ENCODE data around the gene EIF4G3. TPM values are rescaled to one million over a fixed set of nuclear protein-coding genes. Genes with fewer than 3 reads are reported as not detected.

Gene EIF4G3
- total and polyA plus RNA-seq, 4 donors = 16.5 to 59.8 (median 33.4) TPM

DNA sequence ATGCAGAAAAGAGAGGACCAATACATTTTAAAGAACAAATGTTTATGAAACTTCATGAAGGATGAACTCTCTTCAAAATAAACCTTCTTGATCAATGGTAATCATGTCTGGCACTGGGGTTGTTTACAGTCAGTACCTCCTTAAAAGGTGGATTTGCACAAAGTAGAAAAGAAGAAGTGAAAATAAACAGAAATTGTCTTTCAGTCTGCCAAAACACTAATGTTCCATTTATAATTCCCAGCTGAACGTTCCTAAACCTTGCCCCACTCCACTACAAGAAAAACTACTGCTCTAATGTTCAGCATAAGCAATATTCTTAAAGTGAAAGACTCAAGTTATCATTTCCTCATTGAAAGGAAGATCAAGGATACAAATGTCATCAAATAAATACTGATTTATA, 86.2 kb downstream of the EIF4G3 start:
- Histone ChIP-seq H3K9ac (ENCODE audit: insufficient read depth in 1 of 2, low read length in 2 of 2) (no peak overlapping the region), H3K27ac (ENCODE audit: low read depth in 1 of 2, low read length in 1 of 2) (no peak overlapping the region), H3K36me3 (ENCODE audit: control insufficient read depth in 4 of 4, insufficient read depth in 4 of 4, low read length in 4 of 4) (peaks cover 3 to 6% (median 4%) of the 10 kb centered on the region in 4 donors), H3K27me3 (ENCODE audit: control insufficient read depth in 3 of 3, insufficient read depth in 3 of 3, low read length in 2 of 3) (no peaks in the 10 kb centered on the region), H3K4me1 (ENCODE audit: control insufficient read depth in 5 of 5, insufficient read depth in 5 of 5, low read length in 5 of 5) (peaks cover 0 to 4% (median 0%) of the 10 kb centered on the region in 5 donors), H3K4me3 (no peak overlapping the region), H3K9me3 (ENCODE audit: control insufficient read depth in 4 of 4, insufficient read depth in 3 of 4, low read length in 3 of 4) (no peaks in the 10 kb centered on the region)
- TF ChIP-seq, protein P1, sequence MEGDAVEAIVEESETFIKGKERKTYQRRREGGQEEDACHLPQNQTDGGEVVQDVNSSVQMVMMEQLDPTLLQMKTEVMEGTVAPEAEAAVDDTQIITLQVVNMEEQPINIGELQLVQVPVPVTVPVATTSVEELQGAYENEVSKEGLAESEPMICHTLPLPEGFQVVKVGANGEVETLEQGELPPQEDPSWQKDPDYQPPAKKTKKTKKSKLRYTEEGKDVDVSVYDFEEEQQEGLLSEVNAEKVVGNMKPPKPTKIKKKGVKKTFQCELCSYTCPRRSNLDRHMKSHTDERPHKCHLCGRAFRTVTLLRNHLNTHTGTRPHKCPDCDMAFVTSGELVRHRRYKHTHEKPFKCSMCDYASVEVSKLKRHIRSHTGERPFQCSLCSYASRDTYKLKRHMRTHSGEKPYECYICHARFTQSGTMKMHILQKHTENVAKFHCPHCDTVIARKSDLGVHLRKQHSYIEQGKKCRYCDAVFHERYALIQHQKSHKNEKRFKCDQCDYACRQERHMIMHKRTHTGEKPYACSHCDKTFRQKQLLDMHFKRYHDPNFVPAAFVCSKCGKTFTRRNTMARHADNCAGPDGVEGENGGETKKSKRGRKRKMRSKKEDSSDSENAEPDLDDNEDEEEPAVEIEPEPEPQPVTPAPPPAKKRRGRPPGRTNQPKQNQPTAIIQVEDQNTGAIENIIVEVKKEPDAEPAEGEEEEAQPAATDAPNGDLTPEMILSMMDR (IDR thresholded peaks at IDR 0.05; ENCODE audit: control extremely low read depth, extremely low read depth) = no peak
- WGBS, 2 donors = 0 to 12% methylated on average over 1 of the region's 1 CpG
- no peak for ATAC-seq (ENCODE audit: insufficient read depth, low FRiP score)
- peak in 1 of 3 donors; percentile 20 for DNase-seq

DNA sequence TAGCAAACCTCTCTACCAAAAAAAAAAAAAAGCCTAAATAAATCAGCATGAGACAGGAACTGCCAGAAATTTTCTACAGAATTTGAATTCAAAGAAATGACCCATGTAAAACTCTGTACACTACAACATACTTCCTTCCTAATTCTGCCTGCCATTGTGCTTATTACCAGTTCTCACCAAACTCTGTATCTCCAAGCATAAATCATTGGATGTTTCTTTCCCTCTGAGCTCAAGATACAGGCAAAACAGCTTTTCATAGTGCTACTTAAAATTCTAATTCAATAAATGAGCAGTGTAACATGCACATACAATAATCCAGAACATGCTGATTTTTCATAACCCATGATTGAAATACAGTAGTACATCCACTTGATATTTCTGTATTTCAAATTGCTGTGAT, 87.0 kb downstream of the EIF4G3 start:
- Histone ChIP-seq H3K27me3 (ENCODE audit: control insufficient read depth in 3 of 3, insufficient read depth in 3 of 3, low read length in 2 of 3) (no peaks in the 10 kb centered on the region), H3K9me3 (ENCODE audit: control insufficient read depth in 4 of 4, insufficient read depth in 3 of 4, low read length in 3 of 4) (no peaks in the 10 kb centered on the region), H3K9ac (ENCODE audit: insufficient read depth in 1 of 2, low read length in 2 of 2) (no peak overlapping the region), H3K4me3 (no peak overlapping the region), H3K27ac (ENCODE audit: low read depth in 1 of 2, low read length in 1 of 2) (no peak overlapping the region), H3K4me1 (ENCODE audit: control insufficient read depth in 5 of 5, insufficient read depth in 5 of 5, low read length in 5 of 5) (peaks cover 0 to 4% (median 0%) of the 10 kb centered on the region in 5 donors), H3K36me3 (ENCODE audit: control insufficient read depth in 4 of 4, insufficient read depth in 4 of 4, low read length in 4 of 4) (peaks cover 3 to 8% (median 5%) of the 10 kb centered on the region in 4 donors)
- ATAC-seq (ENCODE audit: insufficient read depth, low FRiP score) (no peak), DNase-seq (no peak)
- TF ChIP-seq, protein P1 (IDR thresholded peaks at IDR 0.05; ENCODE audit: control extremely low read depth, extremely low read depth) = no peak

DNA sequence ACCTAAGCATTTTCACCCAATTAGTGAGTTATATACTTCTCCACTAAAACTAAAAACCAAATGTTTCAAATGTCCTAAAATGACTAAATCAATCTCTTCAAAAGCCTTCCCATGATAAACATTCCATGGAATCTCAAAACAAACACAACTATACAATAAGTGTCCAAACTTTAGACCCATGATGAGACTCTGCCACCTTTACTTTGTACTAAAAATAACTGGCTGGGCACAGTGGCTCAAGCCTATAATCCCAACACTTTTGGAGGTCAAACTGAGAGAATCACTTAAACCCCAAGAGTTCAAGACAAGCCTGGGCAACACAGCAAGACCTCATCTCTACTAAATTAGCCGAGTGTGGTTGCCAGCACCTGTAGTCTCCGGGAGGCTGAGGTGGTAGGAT, 87.4 kb downstream of the EIF4G3 start:
- ATAC-seq (ENCODE audit: insufficient read depth, low FRiP score) (no peak), DNase-seq (no peak)
- no peak overlapping the region for H3K4me3 ChIP-seq
- H3K4me1 ChIP-seq (ENCODE audit: control insufficient read depth in 5 of 5, insufficient read depth in 5 of 5, low read length in 5 of 5) = peaks cover 0 to 4% (median 0%) of the 10 kb centered on the region in 5 donors
- 54 to 78% methylated on average over 2 of the region's 2 CpGs for WGBS, 2 donors
- no peak overlapping the region for H3K9ac ChIP-seq (ENCODE audit: insufficient read depth in 1 of 2, low read length in 2 of 2)
- no peaks in the 10 kb centered on the region for H3K9me3 ChIP-seq (ENCODE audit: control insufficient read depth in 4 of 4, insufficient read depth in 3 of 4, low read length in 3 of 4)
- no peaks in the 10 kb centered on the region for H3K27me3 ChIP-seq (ENCODE audit: control insufficient read depth in 3 of 3, insufficient read depth in 3 of 3, low read length in 2 of 3)
- H3K36me3 ChIP-seq (ENCODE audit: control insufficient read depth in 4 of 4, insufficient read depth in 4 of 4, low read length in 4 of 4) = peaks cover 3 to 8% (median 5%) of the 10 kb centered on the region in 4 donors
- no peak overlapping the region for H3K27ac ChIP-seq (ENCODE audit: low read depth in 1 of 2, low read length in 1 of 2)
- TF ChIP-seq, protein P1 (IDR thresholded peaks at IDR 0.05; ENCODE audit: control extremely low read depth, extremely low read depth) = no peak
